HG03575 (cell line): Measurements from ENCODE around the gene LYPD6B.
"Not testable (repeated sequence)": the region's sequence is repeated elsewhere in the genome, so short reads cannot be mapped to it uniquely, and the experiment has no call there.

Experiments used
- ATAC-seq: cut with Tn5 transposase; IDR thresholded peaks from one replicate; pipeline ENCODE4 v1.9.1; 2021; ENCODE audit not compliant: unreplicated experiment, insufficient number of reproducible peaks, low FRiP score; ENCODE audit errors: extremely low read depth

The LYPD6B gene

GRCh38 chr2:149221002-149221401 is 182.5 kb downstream of the LYPD6B start:
- ATAC-seq = no peak

DNA sequence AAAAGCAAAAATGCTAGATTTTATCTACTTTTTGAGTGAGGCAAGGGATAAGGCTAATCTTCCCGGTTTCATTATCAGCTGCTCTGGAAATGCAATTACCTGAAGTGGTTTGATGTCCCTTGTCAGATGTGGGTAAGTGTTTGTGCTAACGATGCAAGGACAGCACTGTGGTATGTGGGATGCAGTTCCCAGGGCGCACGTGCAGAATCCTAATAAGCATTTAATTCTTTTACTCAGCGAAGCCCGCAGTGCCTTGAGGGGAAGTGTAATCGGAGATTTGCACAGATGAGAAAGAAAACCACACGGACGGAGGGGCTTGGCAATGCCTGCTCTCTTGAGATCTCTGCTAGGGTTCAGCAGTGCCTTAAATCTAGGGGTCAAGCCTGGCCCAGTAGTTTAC is 183.4 kb downstream of the LYPD6B start:
- ATAC-seq = no peak

- ATAC-seq = no peak
Observed at GRCh38 chr2:149223472-149224095, 185.1 kb downstream of the LYPD6B start.

GRCh38 chr2:149224543-149224942 is 186.0 kb downstream of the LYPD6B start:
- ATAC-seq = no peak

DNA sequence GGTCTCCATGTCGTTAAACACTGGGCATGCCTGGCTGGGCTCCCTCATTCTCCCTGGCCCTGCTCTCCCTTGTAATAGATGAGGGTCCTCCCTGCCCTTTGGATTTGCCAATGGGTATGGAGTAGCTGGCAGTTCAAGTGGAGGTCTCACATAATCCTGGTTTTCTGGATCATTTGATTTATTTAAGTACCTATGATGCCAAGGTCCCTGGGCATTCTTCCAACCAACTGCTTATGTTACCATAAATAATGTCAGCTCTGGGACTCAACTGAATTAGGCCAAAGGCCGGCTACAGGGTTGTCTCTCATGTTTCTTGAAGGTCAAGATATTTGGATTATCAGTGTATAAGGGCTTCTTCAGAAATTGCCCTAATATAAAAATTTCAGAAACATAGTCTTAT is 186.9 kb downstream of the LYPD6B start:
- ATAC-seq = no peak

GRCh38 chr2:149226790-149227189 is 188.3 kb downstream of the LYPD6B start:
- no peak for ATAC-seq

- no peak for ATAC-seq
Observed at GRCh38 chr2:149235816-149236375, 197.4 kb downstream of the LYPD6B start.

DNA sequence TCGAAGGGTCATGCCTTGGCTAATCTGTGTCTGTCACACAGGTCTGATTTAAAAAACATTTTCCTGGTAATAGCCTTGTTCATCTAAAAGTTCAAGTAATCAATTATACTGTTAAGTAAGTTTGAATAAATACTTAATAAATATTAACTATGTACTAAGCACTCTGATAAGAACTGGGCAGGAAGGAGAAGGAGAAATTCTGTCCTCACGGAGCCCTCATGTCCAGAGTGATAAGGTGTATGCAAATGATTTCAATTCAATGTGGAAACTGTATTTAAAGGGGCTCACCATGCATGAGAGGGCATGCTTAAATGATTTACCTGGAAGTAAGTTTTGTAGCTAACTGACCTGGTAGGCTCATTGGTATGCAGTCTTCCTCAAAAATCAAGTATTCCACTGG is 197.9 kb downstream of the LYPD6B start:
- no peak for ATAC-seq

DNA sequence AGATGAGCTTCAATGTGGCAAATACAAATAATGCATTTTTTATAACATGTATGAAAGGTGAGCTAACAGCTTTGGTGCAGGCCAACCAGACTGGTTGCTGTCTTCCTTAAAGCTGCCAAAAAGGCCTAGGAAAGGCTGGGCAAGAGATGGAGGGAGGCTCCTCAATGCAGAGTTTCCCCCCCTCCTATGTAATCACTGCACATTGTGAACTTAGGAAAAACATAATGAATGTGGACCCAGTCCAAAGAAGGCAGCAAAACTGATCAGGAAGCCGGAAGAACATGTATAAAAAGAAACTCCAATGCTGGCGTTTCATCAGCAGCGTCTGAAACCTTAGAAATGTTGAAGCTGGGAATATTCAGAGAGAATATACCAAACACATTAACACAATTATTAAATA is 207.7 kb downstream of the LYPD6B start:
- ATAC-seq = no peak

GRCh38 chr2:149251436-149251835 is 212.9 kb downstream of the LYPD6B start:
- not testable (repeated sequence) for ATAC-seq

DNA sequence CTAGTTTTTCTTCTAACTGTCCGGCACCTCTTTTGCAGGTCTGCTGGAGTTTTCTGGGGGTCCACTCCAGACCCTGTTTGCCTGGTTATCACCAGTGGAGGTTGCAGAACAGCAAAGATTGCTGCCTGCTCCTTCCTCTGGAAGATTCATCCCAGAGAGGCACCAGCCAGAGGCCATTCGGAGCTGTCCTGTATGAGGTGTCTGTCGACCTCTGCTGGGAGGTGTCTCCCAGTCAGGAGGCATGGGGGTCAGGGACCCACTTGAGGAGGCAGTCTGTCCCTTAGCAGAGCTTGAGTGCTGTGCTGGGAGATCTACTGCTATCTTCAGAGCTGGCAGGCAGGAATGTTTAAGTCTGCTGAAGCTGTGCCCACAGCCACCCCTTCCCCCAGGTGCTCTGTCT is 218.4 kb downstream of the LYPD6B start:
- not testable (repeated sequence) for ATAC-seq

- no peak for ATAC-seq
Observed at GRCh38 chr2:149258531-149258930, 220.0 kb downstream of the LYPD6B start.

DNA sequence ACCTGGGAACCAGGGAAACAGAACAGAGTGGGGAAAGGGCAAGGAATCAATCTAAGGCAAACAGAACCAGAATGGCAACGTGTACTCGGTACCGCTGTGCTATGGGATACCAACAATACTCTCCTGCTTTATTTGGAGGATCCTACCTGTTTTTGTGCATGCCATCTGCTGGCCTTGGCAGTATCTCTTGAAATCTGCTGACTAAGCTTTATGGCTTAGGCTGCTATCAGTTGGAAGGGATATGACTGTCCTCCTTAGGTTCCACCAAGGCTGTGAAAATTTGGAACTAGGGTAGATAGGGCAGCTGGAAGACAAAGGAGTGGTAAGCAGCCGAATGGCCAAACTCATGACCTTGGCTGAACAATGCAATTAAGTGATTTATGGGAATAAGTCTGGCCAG is 220.6 kb downstream of the LYPD6B start:
- ATAC-seq = no peak

DNA sequence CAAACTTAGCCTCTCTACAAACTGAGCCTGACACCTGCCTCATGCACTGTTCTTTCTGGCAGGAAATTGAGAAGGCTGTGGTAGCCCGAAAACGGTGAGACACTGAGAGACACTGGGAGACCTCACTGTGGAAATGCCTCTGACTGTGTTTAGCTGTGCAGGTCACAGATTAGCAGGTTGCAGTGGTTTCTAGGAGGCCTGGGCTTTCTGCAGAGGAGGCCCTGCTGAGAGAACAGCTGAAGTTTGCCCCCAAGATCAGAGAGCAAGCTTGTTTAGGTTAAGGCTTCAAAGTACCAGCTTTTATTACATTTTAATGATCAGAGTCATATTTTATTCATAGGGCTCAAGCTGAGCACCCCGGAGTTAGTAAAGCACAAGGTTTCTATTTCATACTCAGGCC is 223.2 kb downstream of the LYPD6B start:
- ATAC-seq = no peak
